DND-41 (cell line): ENCODE measurements around the gene RAB7A.

Experiments
- ATAC-seq: fragments of 200-7000 bp; cut with Tn5 transposase; 3 replicates; pipeline ENCODE4 v1.9.1; 2021; ENCODE audit warnings: low read depth; ENCODE audit not compliant: insufficient read depth
- DNase-seq: peaks from one replicate; pipeline ENCODE4 v3.0.0-alpha.2; 2020
- H2AFZ ChIP-seq: 2 replicates; pipeline ENCODE4 v1.6.0; 2012; ENCODE audit warnings: low read depth, low read length
- H3K27ac ChIP-seq: 2 replicates; pipeline ENCODE4 v1.5.1; 2012; ENCODE audit warnings: low read length, inconsistent platforms
- H3K27me3 ChIP-seq: fragments of 200-600 bp; sonication (generic); 2 replicates; pipeline ENCODE4 v1.6.0; 2012; ENCODE audit warnings: low read length, mild to moderate bottlenecking, inconsistent platforms; ENCODE audit not compliant: insufficient read depth, poor library complexity
- H3K36me3 ChIP-seq: 2 replicates; pipeline ENCODE4 v1.5.1; 2012; ENCODE audit warnings: low read length, inconsistent platforms; ENCODE audit not compliant: insufficient read depth
- H3K4me1 ChIP-seq: 2 replicates; pipeline ENCODE4 v1.5.1; 2012; ENCODE audit warnings: mild to moderate bottlenecking, low read length; ENCODE audit not compliant: insufficient read depth
- H3K4me2 ChIP-seq: 2 replicates; pipeline ENCODE4 v1.6.0; 2012; ENCODE audit warnings: mild to moderate bottlenecking, moderate library complexity, low read length, inconsistent platforms; ENCODE audit not compliant: insufficient read depth
- H3K4me3 ChIP-seq, 2 experiments: fragments of 200-600 bp in 1 of 2; shearing (Covaris generic) in 1 of 2; 2 replicates each; pipeline ENCODE4 v1.5.1; 2012 to 2016; ENCODE audit warnings: inconsistent platforms in 2 of 2, low read length in 2 of 2, mild to moderate bottlenecking in 2 of 2, low read depth in 1 of 2, moderate library complexity in 1 of 2
- H3K79me2 ChIP-seq: 2 replicates; pipeline ENCODE4 v1.6.0; 2012; ENCODE audit warnings: low read length, inconsistent platforms; ENCODE audit not compliant: insufficient read depth
- H3K9ac ChIP-seq: 2 replicates; pipeline ENCODE4 v1.6.0; 2012; ENCODE audit warnings: low read depth, mild to moderate bottlenecking, inconsistent platforms, low read length, moderate library complexity
- H3K9me3 ChIP-seq: 2 replicates; pipeline ENCODE4 v1.5.1; 2012; ENCODE audit warnings: low read length, moderate library complexity, mild to moderate bottlenecking, inconsistent platforms; ENCODE audit not compliant: insufficient read depth, severe bottlenecking
- H4K20me1 ChIP-seq: 2 replicates; pipeline ENCODE4 v1.6.0; 2012; ENCODE audit warnings: low read length; ENCODE audit not compliant: insufficient read depth
- EZH2 ChIP-seq: IDR thresholded peaks from 3 replicates; pipeline ENCODE4 v1.6.1; 2012; ENCODE audit warnings: borderline replicate concordance, low read depth, mild to moderate bottlenecking, moderate library complexity, low read length, inconsistent platforms; ENCODE audit not compliant: severe bottlenecking
- TF ChIP-seq, protein P1 (sequence below): IDR thresholded peaks from 2 replicates; pipeline ENCODE4 v1.5.1; 2012; ENCODE audit warnings: borderline replicate concordance, low read length, moderate library complexity, mild to moderate bottlenecking; ENCODE audit not compliant: poor library complexity, severe bottlenecking; ENCODE audit errors: extremely low read depth

The RAB7A gene

DNA sequence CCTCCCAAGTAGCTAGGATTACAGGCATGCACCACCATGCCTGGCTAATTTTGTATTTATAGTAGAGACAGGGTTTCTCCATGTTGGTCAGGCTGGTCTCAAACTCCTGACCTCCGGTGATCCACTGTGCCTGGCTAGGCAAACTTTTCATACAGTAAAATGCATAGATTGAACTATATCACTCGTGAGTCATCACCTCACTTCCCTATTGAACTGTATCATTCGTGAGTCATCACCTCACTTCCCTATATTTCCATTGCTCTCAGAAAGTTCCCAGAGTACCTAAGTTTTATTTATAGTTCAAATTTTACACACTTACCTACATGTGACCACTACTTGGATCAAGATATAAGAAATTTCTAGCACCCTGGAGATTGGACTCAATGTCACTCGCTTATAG is 79.8 kb downstream of the RAB7A start:
- Histone ChIP-seq H4K20me1 (peaks cover 29% of the 10 kb centered on the region; the same call in 1 of the 2 replicates), H3K4me2 (no peak overlapping the region), H3K9ac (no peak overlapping the region), H3K4me1 (peaks cover 37% of the 10 kb centered on the region), H3K9me3 (no peaks in the 10 kb centered on the region), H3K79me2 (peaks cover 43% of the 10 kb centered on the region), H3K27ac (no peak overlapping the region), H3K4me3 (no peak overlapping the region), H3K27me3 (no peaks in the 10 kb centered on the region), H3K36me3 (peaks cover 60% of the 10 kb centered on the region), H2AFZ (no peak overlapping the region)
- ATAC-seq, result no peak
- no peak for DNase-seq
- no peak for TF ChIP-seq EZH2
- TF ChIP-seq, protein P1, sequence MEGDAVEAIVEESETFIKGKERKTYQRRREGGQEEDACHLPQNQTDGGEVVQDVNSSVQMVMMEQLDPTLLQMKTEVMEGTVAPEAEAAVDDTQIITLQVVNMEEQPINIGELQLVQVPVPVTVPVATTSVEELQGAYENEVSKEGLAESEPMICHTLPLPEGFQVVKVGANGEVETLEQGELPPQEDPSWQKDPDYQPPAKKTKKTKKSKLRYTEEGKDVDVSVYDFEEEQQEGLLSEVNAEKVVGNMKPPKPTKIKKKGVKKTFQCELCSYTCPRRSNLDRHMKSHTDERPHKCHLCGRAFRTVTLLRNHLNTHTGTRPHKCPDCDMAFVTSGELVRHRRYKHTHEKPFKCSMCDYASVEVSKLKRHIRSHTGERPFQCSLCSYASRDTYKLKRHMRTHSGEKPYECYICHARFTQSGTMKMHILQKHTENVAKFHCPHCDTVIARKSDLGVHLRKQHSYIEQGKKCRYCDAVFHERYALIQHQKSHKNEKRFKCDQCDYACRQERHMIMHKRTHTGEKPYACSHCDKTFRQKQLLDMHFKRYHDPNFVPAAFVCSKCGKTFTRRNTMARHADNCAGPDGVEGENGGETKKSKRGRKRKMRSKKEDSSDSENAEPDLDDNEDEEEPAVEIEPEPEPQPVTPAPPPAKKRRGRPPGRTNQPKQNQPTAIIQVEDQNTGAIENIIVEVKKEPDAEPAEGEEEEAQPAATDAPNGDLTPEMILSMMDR, result no peak

DNA sequence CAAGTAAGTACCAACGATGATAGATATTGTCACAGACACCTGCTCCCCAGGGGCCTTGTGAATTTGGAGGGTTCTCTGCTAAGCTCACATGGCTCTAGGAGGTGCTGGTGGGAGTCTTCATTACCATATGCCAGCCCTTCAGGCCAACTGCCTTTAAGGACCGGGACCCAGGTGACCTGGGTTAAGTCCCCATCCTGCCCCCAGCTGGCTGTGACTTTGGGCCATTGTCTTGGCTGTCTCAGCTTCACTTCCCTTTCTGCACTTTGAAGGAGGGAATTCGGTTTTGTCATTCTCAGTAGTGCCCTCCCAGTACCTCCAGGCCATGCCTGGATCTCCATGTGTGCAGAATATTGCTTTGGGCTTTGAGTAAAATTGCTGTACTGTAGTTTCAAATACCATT is 80.6 kb downstream of the RAB7A start:
- Histone ChIP-seq H4K20me1 (peaks cover 29% of the 10 kb centered on the region; the same call in 1 of the 2 replicates), H3K4me3 (no peak overlapping the region), H3K4me1 (peaks cover 32% of the 10 kb centered on the region), H3K4me2 (no peak overlapping the region), H3K9ac (no peak overlapping the region), H3K79me2 (peaks cover 37% of the 10 kb centered on the region), H3K9me3 (no peaks in the 10 kb centered on the region), H3K27me3 (no peaks in the 10 kb centered on the region), H3K36me3 (peaks cover 65% of the 10 kb centered on the region), H3K27ac (no peak overlapping the region), H2AFZ (no peak overlapping the region)
- DNase-seq (no peak), ATAC-seq (no peak)
- TF ChIP-seq, protein P1, result no peak

DNA sequence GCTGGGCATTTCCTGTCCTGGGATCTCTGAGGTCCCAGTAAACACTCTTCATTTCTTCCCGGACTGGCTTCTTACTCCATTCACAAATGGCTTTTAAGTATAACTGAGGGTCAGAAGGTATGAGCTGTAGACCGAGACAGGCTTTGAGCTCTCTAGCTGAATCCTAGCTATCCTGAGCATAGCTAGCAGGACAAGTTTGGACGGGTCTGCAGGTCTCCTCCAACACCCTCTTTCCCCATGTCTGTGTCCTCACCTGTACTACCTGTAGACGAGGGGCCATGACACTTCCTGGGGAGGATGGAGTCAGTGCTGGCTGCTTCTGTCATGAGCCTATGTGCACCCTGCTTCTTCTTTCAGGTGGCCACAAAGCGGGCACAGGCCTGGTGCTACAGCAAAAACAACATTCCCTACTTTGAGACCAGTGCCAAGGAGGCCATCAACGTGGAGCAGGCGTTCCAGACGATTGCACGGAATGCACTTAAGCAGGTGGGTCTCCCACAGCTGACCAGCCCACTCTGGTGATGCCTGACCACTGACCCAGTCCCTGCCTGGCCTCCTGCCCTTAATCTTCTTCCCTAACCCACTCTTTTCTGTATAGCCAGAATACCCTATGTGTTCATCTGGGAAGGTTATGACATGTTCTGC is 81.3 kb downstream of the RAB7A start:
- no peak for TF ChIP-seq EZH2
- TF ChIP-seq, protein P1, result no peak
- Histone ChIP-seq H3K9ac (no peak overlapping the region), H3K4me3 (no peak overlapping the region), H3K9me3 (no peaks in the 10 kb centered on the region), H3K27ac (no peak overlapping the region), H4K20me1 (peaks cover 29% of the 10 kb centered on the region; the same call in 1 of the 2 replicates), H3K27me3 (no peaks in the 10 kb centered on the region), H3K4me2 (no peak overlapping the region), H3K36me3 (peaks cover 72% of the 10 kb centered on the region), H2AFZ (no peak overlapping the region), H3K4me1 (peaks cover 26% of the 10 kb centered on the region), H3K79me2 (peaks cover 34% of the 10 kb centered on the region)
- ATAC-seq, result no peak
- DNase-seq, result no peak
